ENCODE measurements around the gene PMPCA.

DNA sequence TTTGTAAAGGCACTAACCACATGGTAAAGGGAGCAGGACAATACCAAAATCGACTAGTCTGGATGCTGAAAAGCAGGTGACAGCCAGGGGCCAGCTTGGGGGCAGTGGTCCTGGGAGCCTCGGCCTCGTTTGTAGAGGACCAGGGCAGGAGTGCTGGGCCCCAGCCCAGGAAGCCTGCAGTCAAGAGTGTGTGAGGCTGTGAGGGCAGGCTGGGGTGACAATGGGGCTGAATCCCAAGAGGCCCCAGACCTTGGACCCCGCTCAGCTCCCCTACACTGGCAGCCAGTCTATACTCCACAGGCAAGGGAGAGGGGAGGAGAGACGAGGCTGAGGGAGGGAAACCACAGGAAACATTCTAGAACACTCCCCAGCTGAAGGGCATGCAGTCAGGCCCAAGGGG lies 31.8 kb downstream of the PMPCA start:
- no peak for TF ChIP-seq GATA2 (IDR thresholded peaks at IDR 0.05; ENCODE audit: low read depth, low read length)
- no peak for TF ChIP-seq GATA3 (IDR thresholded peaks at IDR 0.05; ENCODE audit: low read depth, low read length)
